Left forelimb (tissue), 1 donor: Measurements from ENCODE around the gene TJP3.
"Not testable (repeated sequence)": the region's sequence is repeated elsewhere in the genome, so short reads cannot be mapped to it uniquely, and the experiment has no call there.

Experiments
- DNase-seq: peaks from one replicate; pipeline ENCODE4 v3.0.0-alpha.2; 2018; ENCODE audit warnings: low spot score

Gene TJP3, protein sequence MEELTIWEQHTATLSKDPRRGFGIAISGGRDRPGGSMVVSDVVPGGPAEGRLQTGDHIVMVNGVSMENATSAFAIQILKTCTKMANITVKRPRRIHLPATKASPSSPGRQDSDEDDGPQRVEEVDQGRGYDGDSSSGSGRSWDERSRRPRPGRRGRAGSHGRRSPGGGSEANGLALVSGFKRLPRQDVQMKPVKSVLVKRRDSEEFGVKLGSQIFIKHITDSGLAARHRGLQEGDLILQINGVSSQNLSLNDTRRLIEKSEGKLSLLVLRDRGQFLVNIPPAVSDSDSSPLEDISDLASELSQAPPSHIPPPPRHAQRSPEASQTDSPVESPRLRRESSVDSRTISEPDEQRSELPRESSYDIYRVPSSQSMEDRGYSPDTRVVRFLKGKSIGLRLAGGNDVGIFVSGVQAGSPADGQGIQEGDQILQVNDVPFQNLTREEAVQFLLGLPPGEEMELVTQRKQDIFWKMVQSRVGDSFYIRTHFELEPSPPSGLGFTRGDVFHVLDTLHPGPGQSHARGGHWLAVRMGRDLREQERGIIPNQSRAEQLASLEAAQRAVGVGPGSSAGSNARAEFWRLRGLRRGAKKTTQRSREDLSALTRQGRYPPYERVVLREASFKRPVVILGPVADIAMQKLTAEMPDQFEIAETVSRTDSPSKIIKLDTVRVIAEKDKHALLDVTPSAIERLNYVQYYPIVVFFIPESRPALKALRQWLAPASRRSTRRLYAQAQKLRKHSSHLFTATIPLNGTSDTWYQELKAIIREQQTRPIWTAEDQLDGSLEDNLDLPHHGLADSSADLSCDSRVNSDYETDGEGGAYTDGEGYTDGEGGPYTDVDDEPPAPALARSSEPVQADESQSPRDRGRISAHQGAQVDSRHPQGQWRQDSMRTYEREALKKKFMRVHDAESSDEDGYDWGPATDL

GRCh38 chr19:3708207-3708931 lies at the start of gene TJP3:
Gene TJP3 (plus strand): TSS chr19:3708384. CDS start chr19:3728433, 20,049 bp downstream.
- no peak for DNase-seq

DNA sequence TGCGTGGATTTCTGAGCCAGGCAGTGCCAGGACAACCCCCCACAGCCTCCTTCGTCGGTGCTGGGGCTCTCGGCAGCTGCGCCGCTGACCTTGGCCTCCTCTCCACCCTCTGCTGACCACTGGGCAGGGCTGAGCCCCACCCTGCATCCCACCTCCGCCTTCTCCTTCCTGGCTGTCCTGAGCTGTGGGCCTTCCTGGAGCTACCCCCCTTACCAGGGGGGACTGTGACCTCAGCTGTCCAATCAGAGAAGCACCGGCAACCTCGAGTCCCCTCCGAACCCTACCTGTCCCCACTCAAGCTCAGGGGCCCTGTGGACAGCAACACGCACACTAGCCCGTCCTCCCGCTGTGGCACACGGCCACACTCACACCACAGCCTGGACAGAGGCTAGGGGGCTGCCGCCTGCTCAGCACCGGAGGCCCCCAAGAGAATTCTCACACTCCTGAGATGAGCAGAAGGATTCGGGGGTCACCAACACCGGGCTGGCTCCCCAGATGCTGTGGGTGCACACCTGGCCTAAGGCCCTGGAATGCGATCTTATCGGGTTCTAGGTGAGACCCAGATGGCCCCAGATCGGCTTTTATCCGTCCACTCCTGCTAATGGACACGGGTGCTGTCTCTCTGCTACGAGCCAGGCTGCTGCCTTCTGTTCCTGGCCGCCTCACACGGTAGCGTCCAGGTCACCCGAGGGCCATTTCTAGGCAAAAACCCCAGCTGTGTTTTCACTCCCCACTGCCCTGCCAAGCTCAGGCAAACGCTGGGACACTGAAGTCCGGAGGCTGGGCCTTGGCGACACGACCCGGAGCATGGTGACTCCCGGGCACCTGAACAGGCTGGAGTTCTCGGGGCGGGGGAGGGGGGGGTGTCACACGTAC lies 49.1 kb upstream of the TJP3 start:
- no peak for DNase-seq

DNA sequence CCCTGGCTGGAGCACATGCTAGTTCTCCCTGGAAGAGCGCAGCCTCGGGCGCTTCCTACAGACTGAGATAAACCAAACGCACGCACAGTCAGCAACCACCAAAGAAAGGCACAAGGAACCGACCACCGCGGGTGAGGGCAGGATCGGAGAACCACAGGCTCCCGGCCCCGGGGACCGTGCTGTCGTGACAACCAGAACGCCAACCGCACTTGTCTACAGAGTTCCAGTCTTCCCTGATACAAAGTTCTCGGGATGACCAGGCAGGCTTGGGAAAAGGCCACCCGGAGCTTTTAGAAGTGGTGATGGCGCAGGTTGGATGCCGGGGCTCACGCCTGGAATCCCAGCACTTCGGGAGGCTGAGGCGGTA lies 48.5 kb upstream of the TJP3 start:
- DNase-seq, result no peak

GRCh38 chr19:3660493-3661219 lies 47.5 kb upstream of the TJP3 start:
- no peak for DNase-seq

DNA sequence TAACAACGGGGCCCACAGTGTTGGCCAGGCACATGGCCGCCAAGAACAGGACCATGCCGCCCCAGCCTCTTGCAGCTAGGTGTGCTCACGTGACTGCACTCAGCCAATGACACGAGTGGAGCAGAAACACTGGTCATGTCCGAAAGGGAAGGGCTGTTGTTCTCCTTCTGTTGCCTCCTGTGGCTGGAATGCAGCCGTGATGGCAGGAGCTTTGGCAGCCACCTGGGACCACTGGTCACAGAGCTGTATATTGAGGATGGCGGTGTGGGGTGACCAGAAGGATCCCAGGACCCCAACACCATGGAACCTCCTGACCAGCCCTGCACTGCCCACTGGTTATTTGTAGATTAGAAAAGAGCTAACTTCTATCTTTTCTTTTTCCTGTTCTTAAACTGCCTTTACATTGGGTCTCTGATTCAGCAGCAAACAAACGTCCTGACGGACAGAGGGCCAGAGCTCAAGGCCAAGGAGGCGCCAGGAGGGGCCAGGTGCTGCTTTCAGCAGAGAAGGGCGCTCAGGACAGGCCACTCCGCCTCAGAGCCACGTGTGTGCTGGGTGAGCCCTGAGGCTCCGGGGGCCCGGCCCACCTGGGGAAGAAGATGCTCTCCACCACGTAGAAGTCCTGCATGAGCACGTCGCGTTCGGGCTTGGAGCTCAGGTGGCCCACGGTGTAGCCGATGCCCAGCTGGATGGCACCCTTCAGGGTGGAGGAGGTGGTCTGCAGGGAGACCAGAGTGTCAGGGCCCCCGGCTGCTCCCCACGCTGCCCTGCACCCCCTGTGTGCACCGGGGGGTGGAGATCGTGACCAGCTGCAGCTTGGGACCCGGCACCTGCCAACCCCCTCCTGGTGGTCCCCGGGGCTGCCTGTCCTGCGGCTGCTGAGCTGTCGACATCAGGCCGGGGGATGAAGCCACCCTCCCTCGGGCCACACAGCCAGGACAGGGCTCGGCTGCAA lies 46.6 kb upstream of the TJP3 start:
- no peak for DNase-seq

DNA sequence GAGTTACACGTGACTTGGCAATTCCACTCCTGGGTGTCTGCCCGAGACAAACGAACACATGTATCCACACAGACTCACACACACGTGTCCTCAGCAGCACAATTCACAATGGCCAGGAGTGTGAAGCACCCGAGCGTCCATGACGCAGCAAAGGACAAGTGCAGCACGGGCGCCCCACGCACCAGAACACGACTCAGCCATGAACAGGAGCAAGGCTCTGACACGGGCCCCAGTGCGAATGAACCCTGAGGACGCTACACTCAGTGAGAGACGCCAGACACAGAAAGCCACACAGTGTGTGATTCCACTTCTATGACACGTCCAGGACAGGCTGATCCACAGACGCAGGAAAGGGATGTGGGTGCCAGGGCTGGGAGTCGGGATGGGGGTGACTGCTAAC lies 44.3 kb upstream of the TJP3 start:
- no peak for DNase-seq

DNA sequence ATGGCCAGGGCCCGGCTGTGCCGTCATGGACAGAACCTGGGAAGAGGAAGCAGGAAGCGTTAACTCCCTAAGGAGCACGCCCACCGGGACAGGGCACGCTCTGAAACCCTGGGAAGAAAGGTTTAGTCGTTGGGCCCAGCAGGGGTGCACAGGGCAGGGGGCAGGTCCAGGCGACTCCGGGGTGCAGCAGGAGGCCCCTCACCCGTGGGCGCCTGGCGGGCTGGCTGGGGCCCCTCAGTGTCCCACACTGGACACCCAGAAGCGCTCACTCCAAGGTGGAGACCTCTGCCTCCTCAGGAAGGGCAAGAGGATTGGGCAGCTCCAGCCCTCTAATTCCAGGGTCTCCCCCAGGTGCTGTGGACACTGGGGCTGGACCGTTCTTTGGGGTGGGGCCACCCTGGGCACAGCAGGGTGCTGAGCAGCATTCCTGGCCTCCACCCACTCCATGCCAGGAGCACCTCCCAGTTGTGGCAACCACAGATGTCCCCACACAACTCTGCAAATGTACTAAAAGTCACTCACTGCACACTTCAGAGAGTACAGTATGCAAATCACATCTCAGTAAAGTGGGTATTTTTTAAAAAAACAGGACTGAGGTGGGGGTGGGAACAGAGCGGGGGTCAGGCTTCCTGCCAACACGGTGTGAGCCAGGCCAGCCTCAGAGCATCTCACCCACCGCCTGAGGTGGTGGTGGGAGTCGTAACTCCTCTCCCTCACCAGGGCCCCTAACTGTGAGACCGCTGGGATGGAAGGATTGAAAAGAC lies 43.1 kb upstream of the TJP3 start:
- no peak for DNase-seq

GRCh38 chr19:3665681-3666544 lies 42.3 kb upstream of the TJP3 start:
- DNase-seq, result peak; percentile 81

DNA sequence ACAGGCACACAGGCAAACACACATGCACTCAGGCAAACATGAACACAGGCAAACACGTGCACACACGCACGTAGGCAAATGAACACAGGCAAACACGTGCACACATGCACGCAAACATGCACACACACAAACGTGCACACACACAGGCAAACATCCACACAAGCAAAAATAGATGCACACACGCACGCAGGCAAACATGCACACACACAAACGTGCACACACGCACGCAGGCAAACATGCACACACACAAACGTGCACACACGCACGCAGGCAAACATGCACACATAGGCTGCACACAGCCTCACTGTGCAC lies 41.7 kb upstream of the TJP3 start:
- not testable (repeated sequence) for DNase-seq

GRCh38 chr19:3667037-3667638 lies 41.0 kb upstream of the TJP3 start:
- no peak for DNase-seq

DNA sequence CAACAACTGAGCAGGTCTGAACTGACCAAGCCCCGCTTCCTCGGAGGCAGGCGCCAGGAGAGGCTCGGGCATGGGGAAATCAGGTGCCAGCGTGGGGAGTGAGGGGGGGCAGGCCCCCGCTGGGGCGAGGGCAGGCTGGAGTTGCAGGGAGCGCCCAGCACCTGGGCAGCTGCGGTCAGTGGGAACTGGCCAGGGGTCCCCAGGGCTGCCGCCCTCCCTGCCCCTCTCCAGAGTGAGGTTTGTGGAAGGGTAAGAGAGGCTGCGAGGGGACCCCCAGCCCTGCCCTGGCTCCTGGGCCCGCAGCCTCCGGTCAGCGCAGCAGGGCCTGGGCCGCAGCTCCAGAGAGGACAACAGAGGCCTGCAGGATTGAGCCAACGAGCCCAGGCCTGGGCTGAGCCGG lies 40.4 kb upstream of the TJP3 start:
- no peak for DNase-seq

- DNase-seq, result no peak
Observed at GRCh38 chr19:3668331-3669081, 39.7 kb upstream of the TJP3 start.

GRCh38 chr19:3669082-3669946 lies 38.9 kb upstream of the TJP3 start:
- no peak for DNase-seq

GRCh38 chr19:3669947-3670795 lies 38.0 kb upstream of the TJP3 start:
- no peak for DNase-seq
